Measurements from ENCODE around the gene PRRT1.

Gene PRRT1

GRCh38 chr6:32113386-32114352, 38.1 kb downstream of the PRRT1 start:
- Histone ChIP-seq H3K27me3 (ENCODE audit: insufficient read depth, low read length, poor library complexity) (no peaks in the 10 kb centered on the region), H3K36me3 (ENCODE audit: control insufficient read depth, insufficient read depth, low read length) (no peaks in the 10 kb centered on the region), H3K79me1 (ENCODE audit: low read length) (no peaks in the 10 kb centered on the region), H3K4me3 (ENCODE audit: low read length) (no peak overlapping the region), H3K27ac (ENCODE audit: low read depth, low read length) (no peak overlapping the region), H3K23ac (ENCODE audit: low read length) (no peak overlapping the region), H3K4me2 (ENCODE audit: low read length) (no peak overlapping the region), H3K56ac (ENCODE audit: low read length) (no peak overlapping the region), H4K5ac (ENCODE audit: low read length) (no peak overlapping the region), H2BK120ac (ENCODE audit: low read depth, low read length) (no peak overlapping the region), H3K4ac (ENCODE audit: low read depth, low read length) (no peak overlapping the region), H3K9ac (ENCODE audit: low read length) (no peak overlapping the region), H2BK5ac (ENCODE audit: low read length) (no peak overlapping the region), H3K79me2 (ENCODE audit: control insufficient read depth, insufficient read depth, low read length) (no peaks in the 10 kb centered on the region), H2AK5ac (ENCODE audit: low read length) (no peak overlapping the region), H3K18ac (ENCODE audit: low read length) (no peak overlapping the region), H4K8ac (ENCODE audit: low read depth, low read length) (no peak overlapping the region), H3K4me1 (ENCODE audit: control insufficient read depth, low read depth, low read length) (no peaks in the 10 kb centered on the region), H2BK15ac (replicated peaks; ENCODE audit: low read depth) (no peak overlapping the region)
- WGBS (ENCODE audit: extremely low coverage, insufficient coverage, low lambda C conversion rate) = no CpG with 5 or more reads among the region's 9 CpGs
- DNase-seq = peak; percentile 96

- Histone ChIP-seq H3K4me3 (ENCODE audit: low read length) (no peak overlapping the region), H3K27me3 (ENCODE audit: insufficient read depth, low read length, poor library complexity) (peaks cover 3% of the 10 kb centered on the region), H4K8ac (ENCODE audit: low read depth, low read length) (no peak overlapping the region), H2BK15ac (replicated peaks; ENCODE audit: low read depth) (no peak overlapping the region), H2BK120ac (ENCODE audit: low read depth, low read length) (no peak overlapping the region), H4K5ac (ENCODE audit: low read length) (no peak overlapping the region), H3K79me1 (ENCODE audit: low read length) (no peaks in the 10 kb centered on the region), H2AK5ac (ENCODE audit: low read length) (no peak overlapping the region), H3K4me2 (ENCODE audit: low read length) (no peak overlapping the region), H3K4ac (ENCODE audit: low read depth, low read length) (no peak overlapping the region), H2BK5ac (ENCODE audit: low read length) (no peak overlapping the region), H3K27ac (ENCODE audit: low read depth, low read length) (no peak overlapping the region), H3K79me2 (ENCODE audit: control insufficient read depth, insufficient read depth, low read length) (no peaks in the 10 kb centered on the region), H3K9ac (ENCODE audit: low read length) (no peak overlapping the region), H3K36me3 (ENCODE audit: control insufficient read depth, insufficient read depth, low read length) (no peaks in the 10 kb centered on the region), H3K23ac (ENCODE audit: low read length) (no peak overlapping the region), H3K18ac (ENCODE audit: low read length) (no peak overlapping the region), H3K56ac (ENCODE audit: low read length) (no peak overlapping the region), H3K4me1 (ENCODE audit: control insufficient read depth, low read depth, low read length) (no peaks in the 10 kb centered on the region)
- no CpG with 5 or more reads among the region's 9 CpGs for WGBS (ENCODE audit: extremely low coverage, insufficient coverage, low lambda C conversion rate)
- DNase-seq = no peak
Observed at GRCh38 chr6:32112431-32112980, 39.2 kb downstream of the PRRT1 start.

- no peak overlapping the region for H2AK5ac ChIP-seq (ENCODE audit: low read length)
- no peaks in the 10 kb centered on the region for H3K4me1 ChIP-seq (ENCODE audit: control insufficient read depth, low read depth, low read length)
- no peak overlapping the region for H4K5ac ChIP-seq (ENCODE audit: low read length)
- H3K27me3 ChIP-seq (ENCODE audit: insufficient read depth, low read length, poor library complexity) = peaks cover 3% of the 10 kb centered on the region
- WGBS (ENCODE audit: extremely low coverage, insufficient coverage, low lambda C conversion rate) = no CpG with 5 or more reads among the region's 7 CpGs
- no peak for DNase-seq
- H3K4me3 ChIP-seq (ENCODE audit: low read length) = no peak overlapping the region
- H3K4ac ChIP-seq (ENCODE audit: low read depth, low read length) = no peak overlapping the region
- no peaks in the 10 kb centered on the region for H3K79me1 ChIP-seq (ENCODE audit: low read length)
- H3K4me2 ChIP-seq (ENCODE audit: low read length) = no peak overlapping the region
- H2BK120ac ChIP-seq (ENCODE audit: low read depth, low read length) = no peak overlapping the region
- H3K56ac ChIP-seq (ENCODE audit: low read length) = no peak overlapping the region
- no peak overlapping the region for H2BK5ac ChIP-seq (ENCODE audit: low read length)
- no peak overlapping the region for H3K9ac ChIP-seq (ENCODE audit: low read length)
- no peaks in the 10 kb centered on the region for H3K79me2 ChIP-seq (ENCODE audit: control insufficient read depth, insufficient read depth, low read length)
- no peak overlapping the region for H3K23ac ChIP-seq (ENCODE audit: low read length)
- no peak overlapping the region for H4K8ac ChIP-seq (ENCODE audit: low read depth, low read length)
- no peaks in the 10 kb centered on the region for H3K36me3 ChIP-seq (ENCODE audit: control insufficient read depth, insufficient read depth, low read length)
- no peak overlapping the region for H3K18ac ChIP-seq (ENCODE audit: low read length)
- H2BK15ac ChIP-seq (replicated peaks; ENCODE audit: low read depth) = no peak overlapping the region
- no peak overlapping the region for H3K27ac ChIP-seq (ENCODE audit: low read depth, low read length)
Observed at GRCh38 chr6:32111424-32112066, 40.2 kb downstream of the PRRT1 start.

- H3K9ac ChIP-seq (ENCODE audit: low read length) = no peak overlapping the region
Observed at GRCh38 chr6:32110632-32111031, 41.1 kb downstream of the PRRT1 start.

GRCh38 chr6:32109765-32110160, 42.0 kb downstream of the PRRT1 start:
- Histone ChIP-seq H4K8ac (ENCODE audit: low read depth, low read length) (no peak overlapping the region), H3K4me1 (ENCODE audit: control insufficient read depth, low read depth, low read length) (no peaks in the 10 kb centered on the region), H3K4me3 (ENCODE audit: low read length) (no peak overlapping the region), H3K18ac (ENCODE audit: low read length) (no peak overlapping the region), H2AK5ac (ENCODE audit: low read length) (no peak overlapping the region), H3K23ac (ENCODE audit: low read length) (no peak overlapping the region), H3K79me1 (ENCODE audit: low read length) (no peaks in the 10 kb centered on the region), H3K4me2 (ENCODE audit: low read length) (no peak overlapping the region), H3K36me3 (ENCODE audit: control insufficient read depth, insufficient read depth, low read length) (no peaks in the 10 kb centered on the region), H2BK5ac (ENCODE audit: low read length) (no peak overlapping the region), H2BK120ac (ENCODE audit: low read depth, low read length) (no peak overlapping the region), H2BK15ac (replicated peaks; ENCODE audit: low read depth) (no peak overlapping the region), H3K79me2 (ENCODE audit: control insufficient read depth, insufficient read depth, low read length) (no peaks in the 10 kb centered on the region), H4K5ac (ENCODE audit: low read length) (no peak overlapping the region), H3K56ac (ENCODE audit: low read length) (no peak overlapping the region), H3K9ac (ENCODE audit: low read length) (no peak overlapping the region), H3K27me3 (ENCODE audit: insufficient read depth, low read length, poor library complexity) (peaks cover 3% of the 10 kb centered on the region), H3K27ac (ENCODE audit: low read depth, low read length) (no peak overlapping the region), H3K4ac (ENCODE audit: low read depth, low read length) (no peak overlapping the region)
- DNase-seq = no peak
- no CpG with 5 or more reads among the region's 6 CpGs for WGBS (ENCODE audit: extremely low coverage, insufficient coverage, low lambda C conversion rate)

More at GRCh38 chr6:32110632-32111031, 41.1 kb downstream of the PRRT1 start:
- no peak overlapping the region for H3K4ac ChIP-seq (ENCODE audit: low read depth, low read length)
- no peaks in the 10 kb centered on the region for H3K79me2 ChIP-seq (ENCODE audit: control insufficient read depth, insufficient read depth, low read length)
- H2AK5ac ChIP-seq (ENCODE audit: low read length) = no peak overlapping the region
- H3K36me3 ChIP-seq (ENCODE audit: control insufficient read depth, insufficient read depth, low read length) = no peaks in the 10 kb centered on the region
- no peak for DNase-seq
- H3K18ac ChIP-seq (ENCODE audit: low read length) = no peak overlapping the region
- H3K4me2 ChIP-seq (ENCODE audit: low read length) = no peak overlapping the region
- no peak overlapping the region for H3K56ac ChIP-seq (ENCODE audit: low read length)
- no peak overlapping the region for H2BK120ac ChIP-seq (ENCODE audit: low read depth, low read length)
- no peaks in the 10 kb centered on the region for H3K4me1 ChIP-seq (ENCODE audit: control insufficient read depth, low read depth, low read length)
- H3K23ac ChIP-seq (ENCODE audit: low read length) = no peak overlapping the region
- no peak overlapping the region for H2BK5ac ChIP-seq (ENCODE audit: low read length)
- H4K5ac ChIP-seq (ENCODE audit: low read length) = no peak overlapping the region
- H3K79me1 ChIP-seq (ENCODE audit: low read length) = no peaks in the 10 kb centered on the region
- WGBS (ENCODE audit: extremely low coverage, insufficient coverage, low lambda C conversion rate) = no CpG with 5 or more reads among the region's 7 CpGs
- H3K27me3 ChIP-seq (ENCODE audit: insufficient read depth, low read length, poor library complexity) = peaks cover 3% of the 10 kb centered on the region
- H2BK15ac ChIP-seq (replicated peaks; ENCODE audit: low read depth) = no peak overlapping the region
- H3K27ac ChIP-seq (ENCODE audit: low read depth, low read length) = no peak overlapping the region
- H4K8ac ChIP-seq (ENCODE audit: low read depth, low read length) = no peak overlapping the region
- H3K4me3 ChIP-seq (ENCODE audit: low read length) = no peak overlapping the region
